HepG2 (cell line): ENCODE data around the gene VTN. TPM values are rescaled to one million over a fixed set of nuclear protein-coding genes. Genes with fewer than 3 reads are reported as not detected.

Experiments
- ATAC-seq: fragments of 200-7000 bp; cut with Tn5 transposase; 3 replicates; pipeline ENCODE4 v1.9.1; 2020; ENCODE audit warnings: mild to moderate bottlenecking, moderate library complexity
- BruUV-seq: library from RNA; stranded (reverse); fragments of 400-500 nt; replicated peaks from 2 replicates; lab custom pipeline; 2021; lab: Mats Ljungman, UMichigan
- CTCF ChIA-PET: fragments of 300-600 bp; formaldehyde crosslinking; extraction: SDS; loops from one replicate; lab custom pipeline; 2021; ENCODE audit warnings: low total read pairs, inconsistent platforms, low intra/inter-chr PET ratio; lab: Yijun Ruan, JAX
- POLR2A ChIA-PET: fragments of 350-600 bp; sonication (Branson Sonifier 250); formaldehyde crosslinking; loops from one replicate; lab custom pipeline; 2020; ENCODE audit warnings: antibody characterized with exemption, inconsistent platforms; lab: Yijun Ruan, JAX
- DNase-seq: peaks from one replicate; pipeline ENCODE4 v3.0.0-alpha.2; 2015; ENCODE audit warnings: low spot score
- FAIRE-seq: peaks from 3 replicates; lab custom pipeline; 2011; peaks lifted over from hg19 to GRCh38; lab: Jason Lieb, UNC
- H2AFZ ChIP-seq: one replicate; pipeline ENCODE4 v1.6.1; 2011; ENCODE audit warnings: low read length, inconsistent platforms
- H3K27ac ChIP-seq: fragments of 300-600 bp; 3 replicates; pipeline ENCODE4 v1.8.0; 2011; ENCODE audit warnings: mixed run types, mild to moderate bottlenecking, mixed read lengths, low read length, inconsistent platforms; ENCODE audit not compliant: insufficient read depth; ENCODE audit errors: extremely low read length
- H3K27me3 ChIP-seq, 2 experiments: fragments of 200-600 bp in 1 of 2; 2 replicates in 1 of 2; 3 replicates in 1 of 2; pipeline versions ENCODE4 v1.6.0 to v1.8.0; 2011; ENCODE audit warnings: low read length in 2 of 2, mild to moderate bottlenecking in 2 of 2, moderate library complexity in 2 of 2, inconsistent platforms in 1 of 2; ENCODE audit not compliant: insufficient read depth in 2 of 2, control insufficient read depth in 1 of 2
- H3K36me3 ChIP-seq, 2 experiments: fragments of 200-600 bp in 1 of 2; replicated peaks in 1 of 2; 2 replicates in 1 of 2; 3 replicates in 1 of 2; pipeline versions ENCODE4 v1.5.1 to v1.8.0; 2011; ENCODE audit warnings: low read length in 2 of 2, inconsistent platforms in 1 of 2; ENCODE audit not compliant: insufficient read depth in 2 of 2, control insufficient read depth in 1 of 2
- H3K4me1 ChIP-seq: 2 replicates; pipeline ENCODE4 v1.5.1; 2012; ENCODE audit warnings: low read length, inconsistent platforms; ENCODE audit not compliant: insufficient read depth
- H3K4me2 ChIP-seq: 2 replicates; pipeline ENCODE4 v1.6.0; 2011; ENCODE audit warnings: low read depth, low read length, inconsistent platforms
- H3K4me3 ChIP-seq, 3 experiments: fragments of 200-600 bp in 1 of 3; sonication (generic), shearing (Covaris generic) in 1 of 3; replicated peaks in 1 of 3; 2 replicates each; pipeline ENCODE4 v1.5.1; 2011 to 2016; ENCODE audit warnings: low read length in 3 of 3, inconsistent platforms in 2 of 3, low read depth in 2 of 3, mild to moderate bottlenecking in 2 of 3, control low read depth in 1 of 3, mixed read lengths in 1 of 3; ENCODE audit not compliant: insufficient read depth in 1 of 3
- H3K79me2 ChIP-seq: one replicate; pipeline ENCODE4 v1.6.1; 2011; ENCODE audit warnings: low read length, inconsistent platforms; ENCODE audit not compliant: insufficient read depth
- H3K9ac ChIP-seq: 2 replicates; pipeline ENCODE4 v1.6.0; 2011; ENCODE audit warnings: mild to moderate bottlenecking, low read depth, low read length, inconsistent platforms; ENCODE audit not compliant: insufficient read depth
- H3K9me3 ChIP-seq: 2 replicates; pipeline ENCODE4 v1.5.1; 2012; ENCODE audit warnings: mild to moderate bottlenecking, low read length
- H4K20me1 ChIP-seq: 2 replicates; pipeline ENCODE4 v1.6.0; 2011; ENCODE audit warnings: inconsistent platforms, mild to moderate bottlenecking, low read length, moderate library complexity; ENCODE audit not compliant: insufficient read depth
- AGO2 ChIP-seq: fragments of 200-400 bp; formaldehyde crosslinking; optimal IDR thresholded peaks from 2 replicates; pipeline ENCODE3; 2017; ENCODE audit warnings: mild to moderate bottlenecking, low read depth, low read length, moderate library complexity
- ERF ChIP-seq: IDR thresholded peaks from 2 replicates; pipeline ENCODE4 v1.6.1; 2018; ENCODE audit warnings: missing biosample characterization, missing genetic modification reagents
- FOXO1 ChIP-seq: sonication (generic); formaldehyde crosslinking; IDR thresholded peaks from 2 replicates; pipeline ENCODE4 v1.4.0; 2020; ENCODE audit warnings: missing genetic modification reagents
- HNF4G ChIP-seq, 2 experiments: sonication (generic) in 1 of 2; formaldehyde crosslinking in 1 of 2; IDR thresholded peaks; 2 replicates each; pipeline versions ENCODE4 v1.4.0 to v1.6.1; 2011 to 2020; ENCODE audit warnings: borderline replicate concordance in 2 of 2, low read depth in 2 of 2, mild to moderate bottlenecking in 2 of 2, low read length in 1 of 2, missing genetic modification reagents in 1 of 2, moderate library complexity in 1 of 2
- ISX ChIP-seq: sonication (generic); formaldehyde crosslinking; conservative IDR thresholded peaks from 2 replicates; pipeline ENCODE4 v1.5.0; 2020; ENCODE audit warnings: missing genetic modification reagents
- JARID2 ChIP-seq: sonication (generic); formaldehyde crosslinking; IDR thresholded peaks from 2 replicates; pipeline ENCODE4 v1.8.1; 2023; ENCODE audit warnings: missing genetic modification reagents, inconsistent platforms; ENCODE audit not compliant: insufficient replicate concordance
- MED13 ChIP-seq: sonication (generic); formaldehyde crosslinking; IDR thresholded peaks from 2 replicates; pipeline ENCODE4 v1.5.0; 2020; ENCODE audit warnings: missing genetic modification reagents
- REL ChIP-seq: sonication (generic); formaldehyde crosslinking; conservative IDR thresholded peaks from 2 replicates; pipeline ENCODE4 v1.8.0; 2022; ENCODE audit warnings: mild to moderate bottlenecking, missing genetic modification reagents, moderate library complexity
- RFX5 ChIP-seq: IDR thresholded peaks from 2 replicates; pipeline ENCODE4 v1.6.1; 2011; ENCODE audit warnings: low read depth, low read length, improper control_type of control experiment
- ZFYVE20 ChIP-seq: sonication (generic); formaldehyde crosslinking; IDR thresholded peaks from 2 replicates; pipeline ENCODE4 v1.8.0; 2023; ENCODE audit warnings: low read depth, mild to moderate bottlenecking, moderate library complexity, missing genetic modification reagents, borderline replicate concordance
- ZNF225 ChIP-seq: sonication (generic); formaldehyde crosslinking; IDR thresholded peaks from 2 replicates; pipeline ENCODE4 v1.4.0; 2020; ENCODE audit warnings: mild to moderate bottlenecking, missing genetic modification reagents
- ZNF253 ChIP-seq: sonication (generic); formaldehyde crosslinking; IDR thresholded peaks from 2 replicates; pipeline ENCODE4 v1.8.0; 2022; ENCODE audit warnings: mild to moderate bottlenecking, missing genetic modification reagents, borderline replicate concordance
- ZNF335 ChIP-seq: sonication (generic); formaldehyde crosslinking; IDR thresholded peaks from 2 replicates; pipeline ENCODE4 v1.4.0; 2020; ENCODE audit warnings: missing genetic modification reagents
- ZNF496 ChIP-seq: sonication (generic); formaldehyde crosslinking; IDR thresholded peaks from 2 replicates; pipeline ENCODE4 v1.8.1; 2023; ENCODE audit warnings: mild to moderate bottlenecking, moderate library complexity, missing genetic modification reagents; ENCODE audit not compliant: insufficient replicate concordance
- ZNF543 ChIP-seq: sonication (generic); formaldehyde crosslinking; IDR thresholded peaks from 2 replicates; pipeline ENCODE4 v1.4.0; 2020; ENCODE audit warnings: mild to moderate bottlenecking, missing genetic modification reagents
- ZNF614 ChIP-seq: IDR thresholded peaks from 2 replicates; pipeline ENCODE4 v1.6.1; 2018; ENCODE audit warnings: missing biosample characterization, missing genetic modification reagents, inconsistent platforms, borderline replicate concordance
- ZNF724P ChIP-seq: sonication (generic); formaldehyde crosslinking; IDR thresholded peaks from 2 replicates; pipeline ENCODE4 v1.8.0; 2022; ENCODE audit warnings: missing genetic modification reagents, borderline replicate concordance
- WGBS: methylation state at CpG from one replicate; pipeline ENCODE4 v1.1.6; 2017; ENCODE audit warnings: low lambda C conversion rate; 5-methylcytosine and 5-hydroxymethylcytosine counted together
- in situ Hi-C: cut with HindIII; loops from 2 replicates; pipeline ENCODE4 v1.10.0; 2017; ENCODE audit warnings: low pct_unique_long_range_greater_than_20kb; ENCODE audit not compliant: extremely low pct_ligation_motif_present
- intact Hi-C: fragments of 100-400 bp; cut with micrococcal nuclease; formaldehyde crosslinking; loops from one replicate; pipeline ENCODE4 v1.10.0; 2022; ENCODE audit not compliant: unreplicated experiment
- polyA plus RNA-seq, 8 experiments: library from polyadenylated mRNA; depleted of rRNA in 3 of 8; stranded (reverse) in 7 of 8; unstranded in 1 of 8; fragments of >200 nt; fragmentation: Illumina TruSeq in 4 of 8; extraction: Trizol in 4 of 8; gene quantifications; 2 replicates each; pipeline versions ENCODE4 v1.2.1 to v1.2.3, GENCODE V29; 2011 to 2016; ENCODE audit warnings: low read depth in 4 of 8, missing spikeins in 1 of 8, mixed read lengths in 1 of 8; ENCODE audit not compliant: insufficient read depth in 1 of 8
- total RNA-seq, 5 experiments: library from RNA; depleted of rRNA; stranded (reverse); fragments of >200 nt; fragmentation: Illumina TruSeq; extraction: Trizol; gene quantifications; 2 replicates each; pipeline ENCODE4 v1.2.3, GENCODE V29; 2016; ENCODE audit warnings: low read depth in 1 of 5
- TF ChIP-seq, protein P1 (sequence below): sonication (generic); formaldehyde crosslinking; IDR thresholded peaks from 2 replicates; pipeline ENCODE4 v1.5.0; 2020; ENCODE audit warnings: missing genetic modification reagents
- TF ChIP-seq, protein P2 (sequence below): sonication (generic); formaldehyde crosslinking; IDR thresholded peaks from 2 replicates; pipeline ENCODE4 v1.5.0; 2020; ENCODE audit warnings: mild to moderate bottlenecking, low read depth, missing genetic modification reagents, borderline replicate concordance

Gene VTN
- total and polyA plus RNA-seq, 2 of the 13 experiments (the other 11 are each of a cell fraction or from before 2014, with no cell fraction given): 108 to 131 TPM

DNA sequence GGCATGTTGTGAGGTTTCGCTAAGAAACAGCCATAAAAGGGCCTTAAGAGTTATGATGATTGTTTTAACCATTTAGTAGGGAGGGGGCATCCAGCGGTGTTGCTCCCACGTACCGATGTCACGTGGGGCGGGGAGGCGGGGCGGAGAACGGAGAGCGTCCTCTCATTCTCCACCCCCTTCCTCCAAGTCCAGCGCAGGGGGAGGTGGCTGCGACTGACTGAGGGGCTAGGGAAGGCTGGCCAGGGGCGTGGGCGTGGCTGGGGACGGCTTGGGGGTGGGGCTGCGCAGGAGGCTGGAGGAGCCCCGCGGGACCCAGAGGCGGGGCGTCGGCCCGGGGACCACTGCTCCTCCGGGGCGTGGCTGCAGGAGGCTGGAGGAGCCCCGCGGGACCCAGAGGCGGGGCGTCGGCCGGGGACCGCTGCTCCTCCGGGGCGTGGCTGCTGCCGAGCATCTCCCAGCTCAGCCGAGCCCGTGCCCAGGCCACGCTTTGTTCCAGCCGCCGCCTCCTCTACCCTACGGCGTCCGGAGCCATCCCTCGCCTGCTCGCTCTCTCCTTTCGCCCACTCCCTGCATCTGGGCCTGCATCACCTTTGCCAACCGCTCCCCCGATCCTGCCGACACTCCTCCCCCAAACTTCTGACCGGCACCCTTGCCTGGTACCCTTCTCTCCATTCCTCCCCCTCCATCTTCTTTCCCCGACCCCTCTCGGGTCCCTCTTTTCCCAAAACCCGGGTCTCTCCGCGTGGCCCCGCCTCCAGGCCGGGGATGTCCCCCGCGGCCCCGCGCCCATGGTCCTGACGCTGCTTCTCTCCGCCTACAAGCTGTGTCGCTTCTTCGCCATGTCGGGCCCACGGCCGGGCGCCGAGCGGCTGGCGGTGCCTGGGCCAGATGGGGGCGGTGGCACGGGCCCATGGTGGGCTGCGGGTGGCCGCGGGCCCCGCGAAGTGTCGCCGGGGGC, 1.4 kb upstream of the VTN start, which contains the start of gene SARM1 (continued):
- TF ChIP-seq ZNF225 (CRISPR knock-in tag) (no peak), ZNF724P (no peak), ZFYVE20 (CRISPR knock-in tag) (no peak), ZNF253 (no peak), FOXO1 (CRISPR knock-in tag) (no peak), AGO2 (no peak), ZNF543 (CRISPR knock-in tag) (0 out of 2 replicates have a peak, but pooled peaks have one; percentile 47), ZNF335 (CRISPR knock-in tag) (no peak), ERF (CRISPR knock-in tag) (no peak)

DNA sequence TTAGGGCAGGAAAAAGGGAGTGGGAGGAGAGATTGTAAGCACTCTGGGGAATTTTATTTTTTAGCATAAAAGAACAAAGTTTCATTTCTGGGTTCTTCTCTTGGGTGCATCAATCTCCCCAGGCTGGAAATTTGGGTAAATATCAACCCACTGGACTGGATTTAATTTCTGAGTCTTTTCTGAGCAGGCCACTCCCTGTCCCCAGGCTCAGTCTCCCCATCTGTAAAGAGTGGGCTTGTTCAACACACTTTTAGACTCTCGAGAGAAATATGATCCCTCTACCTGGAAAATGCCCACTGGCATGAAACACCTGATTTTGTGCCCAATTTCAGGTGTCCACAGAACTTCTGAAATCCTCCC, 617 bp upstream of the VTN start:
- Histone ChIP-seq H3K4me2 (peak overlapping the region; percentile 96), H3K27ac (peak overlapping the region; percentile 92), H4K20me1 (no peaks in the 10 kb centered on the region), H3K36me3 (no peaks in the 10 kb centered on the region), H3K79me2 (peaks cover 7% of the 10 kb centered on the region), H3K9me3 (no peaks in the 10 kb centered on the region), H3K9ac (peak overlapping the region; percentile 59), H3K4me3 (peak overlapping the region; percentile 23 to 57 (median 30); a peak in 5 of 6 replicates), H2AFZ (no peak overlapping the region), H3K4me1 (peaks cover 52% of the 10 kb centered on the region), H3K27me3 (no peaks in the 10 kb centered on the region)
- intact Hi-C loops: loop anchor here (1.0 to 2.0 kb wide), 2 partner anchors 35 to 46 kb away; partner anchors contain the start of genes IFT20 and TNFAIP1
- DNase-seq (peak; percentile 7), FAIRE-seq (no peak), ATAC-seq (no peak)
- TSS peak; percentile 52 for BruUV-seq
- ChIA-PET CTCF (no interaction called here), POLR2A (interaction anchor here (0.7 to 8.3 kb wide), 18 partner anchors 10 to 99 kb away, joined by 3 to 183 read pairs (median 8); partner anchors contain the start of genes IFT20, POLDIP2, SLC46A1 and TMEM97)
- WGBS: 0% methylated on average over 1 of the region's 1 CpG
- in situ Hi-C loops: no loop called here
- TF ChIP-seq ERF (CRISPR knock-in tag): no peak
- no peak for TF ChIP-seq ZNF496 (CRISPR knock-in tag)
- TF ChIP-seq HNF4G (IDR thresholded peaks at IDR 0.05; ENCODE audit: borderline replicate concordance, low read depth, low read length): no peak
- TF ChIP-seq HNF4G (CRISPR knock-in tag; IDR thresholded peaks at IDR 0.05; ENCODE audit: borderline replicate concordance, low read depth): no peak
- TF ChIP-seq, protein P1, sequence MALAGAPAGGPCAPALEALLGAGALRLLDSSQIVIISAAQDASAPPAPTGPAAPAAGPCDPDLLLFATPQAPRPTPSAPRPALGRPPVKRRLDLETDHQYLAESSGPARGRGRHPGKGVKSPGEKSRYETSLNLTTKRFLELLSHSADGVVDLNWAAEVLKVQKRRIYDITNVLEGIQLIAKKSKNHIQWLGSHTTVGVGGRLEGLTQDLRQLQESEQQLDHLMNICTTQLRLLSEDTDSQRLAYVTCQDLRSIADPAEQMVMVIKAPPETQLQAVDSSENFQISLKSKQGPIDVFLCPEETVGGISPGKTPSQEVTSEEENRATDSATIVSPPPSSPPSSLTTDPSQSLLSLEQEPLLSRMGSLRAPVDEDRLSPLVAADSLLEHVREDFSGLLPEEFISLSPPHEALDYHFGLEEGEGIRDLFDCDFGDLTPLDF (CRISPR knock-in tag): no peak
- no peak for TF ChIP-seq ISX
- TF ChIP-seq RFX5: no peak
- no peak for TF ChIP-seq MED13 (CRISPR knock-in tag)
- TF ChIP-seq JARID2 (CRISPR knock-in tag): no peak
- no peak for TF ChIP-seq REL
- TF ChIP-seq ZNF614 (CRISPR knock-in tag): no peak
- TF ChIP-seq, protein P2, sequence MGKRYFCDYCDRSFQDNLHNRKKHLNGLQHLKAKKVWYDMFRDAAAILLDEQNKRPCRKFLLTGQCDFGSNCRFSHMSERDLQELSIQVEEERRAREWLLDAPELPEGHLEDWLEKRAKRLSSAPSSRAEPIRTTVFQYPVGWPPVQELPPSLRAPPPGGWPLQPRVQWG (CRISPR knock-in tag): no peak
